HepG2 (cell line): Measurements from ENCODE around the gene ASTN1. TPM values are rescaled to one million over a fixed set of nuclear protein-coding genes. Genes with fewer than 3 reads are reported as not detected.

Experiments used
- ATAC-seq: fragments of 200-7000 bp; cut with Tn5 transposase; 3 replicates; pipeline ENCODE4 v1.9.1; 2020; ENCODE audit warnings: mild to moderate bottlenecking, moderate library complexity
- BruUV-seq: library from RNA; stranded (reverse); fragments of 400-500 nt; replicated peaks from 2 replicates; lab custom pipeline; 2021; lab: Mats Ljungman, UMichigan
- CTCF ChIA-PET: fragments of 300-600 bp; formaldehyde crosslinking; extraction: SDS; loops from one replicate; lab custom pipeline; 2021; ENCODE audit warnings: low total read pairs, inconsistent platforms, low intra/inter-chr PET ratio; lab: Yijun Ruan, JAX
- POLR2A ChIA-PET: fragments of 350-600 bp; sonication (Branson Sonifier 250); formaldehyde crosslinking; loops from one replicate; lab custom pipeline; 2020; ENCODE audit warnings: antibody characterized with exemption, inconsistent platforms; lab: Yijun Ruan, JAX
- DNase-seq: peaks from one replicate; pipeline ENCODE4 v3.0.0-alpha.2; 2015; ENCODE audit warnings: low spot score
- FAIRE-seq: peaks from 3 replicates; lab custom pipeline; 2011; peaks lifted over from hg19 to GRCh38; lab: Jason Lieb, UNC
- H2AFZ ChIP-seq: one replicate; pipeline ENCODE4 v1.6.1; 2011; ENCODE audit warnings: low read length, inconsistent platforms
- H3K27ac ChIP-seq: fragments of 300-600 bp; 3 replicates; pipeline ENCODE4 v1.8.0; 2011; ENCODE audit warnings: mixed run types, mild to moderate bottlenecking, mixed read lengths, low read length, inconsistent platforms; ENCODE audit not compliant: insufficient read depth; ENCODE audit errors: extremely low read length
- H3K27me3 ChIP-seq, 2 experiments: fragments of 200-600 bp in 1 of 2; 2 replicates in 1 of 2; 3 replicates in 1 of 2; pipeline versions ENCODE4 v1.6.0 to v1.8.0; 2011; ENCODE audit warnings: low read length in 2 of 2, mild to moderate bottlenecking in 2 of 2, moderate library complexity in 2 of 2, inconsistent platforms in 1 of 2; ENCODE audit not compliant: insufficient read depth in 2 of 2, control insufficient read depth in 1 of 2
- H3K36me3 ChIP-seq, 2 experiments: fragments of 200-600 bp in 1 of 2; replicated peaks in 1 of 2; 2 replicates in 1 of 2; 3 replicates in 1 of 2; pipeline versions ENCODE4 v1.5.1 to v1.8.0; 2011; ENCODE audit warnings: low read length in 2 of 2, inconsistent platforms in 1 of 2; ENCODE audit not compliant: insufficient read depth in 2 of 2, control insufficient read depth in 1 of 2
- H3K4me1 ChIP-seq: 2 replicates; pipeline ENCODE4 v1.5.1; 2012; ENCODE audit warnings: low read length, inconsistent platforms; ENCODE audit not compliant: insufficient read depth
- H3K4me2 ChIP-seq: 2 replicates; pipeline ENCODE4 v1.6.0; 2011; ENCODE audit warnings: low read depth, low read length, inconsistent platforms
- H3K4me3 ChIP-seq, 3 experiments: fragments of 200-600 bp in 1 of 3; sonication (generic), shearing (Covaris generic) in 1 of 3; replicated peaks in 1 of 3; 2 replicates each; pipeline ENCODE4 v1.5.1; 2011 to 2016; ENCODE audit warnings: low read length in 3 of 3, inconsistent platforms in 2 of 3, low read depth in 2 of 3, mild to moderate bottlenecking in 2 of 3, control low read depth in 1 of 3, mixed read lengths in 1 of 3; ENCODE audit not compliant: insufficient read depth in 1 of 3
- H3K79me2 ChIP-seq: one replicate; pipeline ENCODE4 v1.6.1; 2011; ENCODE audit warnings: low read length, inconsistent platforms; ENCODE audit not compliant: insufficient read depth
- H3K9ac ChIP-seq: 2 replicates; pipeline ENCODE4 v1.6.0; 2011; ENCODE audit warnings: mild to moderate bottlenecking, low read depth, low read length, inconsistent platforms; ENCODE audit not compliant: insufficient read depth
- H3K9me3 ChIP-seq: 2 replicates; pipeline ENCODE4 v1.5.1; 2012; ENCODE audit warnings: mild to moderate bottlenecking, low read length
- H4K20me1 ChIP-seq: 2 replicates; pipeline ENCODE4 v1.6.0; 2011; ENCODE audit warnings: inconsistent platforms, mild to moderate bottlenecking, low read length, moderate library complexity; ENCODE audit not compliant: insufficient read depth
- ZKSCAN8 ChIP-seq: IDR thresholded peaks from 2 replicates; pipeline ENCODE4 v1.6.1; 2016; ENCODE audit warnings: borderline replicate concordance, missing genetic modification reagents, missing compliant biosample characterization
- ZNF577 ChIP-seq: sonication (generic); formaldehyde crosslinking; IDR thresholded peaks from 2 replicates; pipeline ENCODE4 v1.4.0; 2020; ENCODE audit warnings: mild to moderate bottlenecking, low read depth, missing genetic modification reagents, borderline replicate concordance
- WGBS: methylation state at CpG from one replicate; pipeline ENCODE4 v1.1.6; 2017; ENCODE audit warnings: low lambda C conversion rate; 5-methylcytosine and 5-hydroxymethylcytosine counted together
- in situ Hi-C: cut with HindIII; loops from 2 replicates; pipeline ENCODE4 v1.10.0; 2017; ENCODE audit warnings: low pct_unique_long_range_greater_than_20kb; ENCODE audit not compliant: extremely low pct_ligation_motif_present
- intact Hi-C: fragments of 100-400 bp; cut with micrococcal nuclease; formaldehyde crosslinking; loops from one replicate; pipeline ENCODE4 v1.10.0; 2022; ENCODE audit not compliant: unreplicated experiment
- polyA plus RNA-seq, 8 experiments: library from polyadenylated mRNA; depleted of rRNA in 3 of 8; stranded (reverse) in 7 of 8; unstranded in 1 of 8; fragments of >200 nt; fragmentation: Illumina TruSeq in 4 of 8; extraction: Trizol in 4 of 8; gene quantifications; 2 replicates each; pipeline versions ENCODE4 v1.2.1 to v1.2.3, GENCODE V29; 2011 to 2016; ENCODE audit warnings: low read depth in 4 of 8, missing spikeins in 1 of 8, mixed read lengths in 1 of 8; ENCODE audit not compliant: insufficient read depth in 1 of 8
- total RNA-seq, 5 experiments: library from RNA; depleted of rRNA; stranded (reverse); fragments of >200 nt; fragmentation: Illumina TruSeq; extraction: Trizol; gene quantifications; 2 replicates each; pipeline ENCODE4 v1.2.3, GENCODE V29; 2016; ENCODE audit warnings: low read depth in 1 of 5
- TF ChIP-seq, protein P1 (sequence below): sonication (generic); formaldehyde crosslinking; IDR thresholded peaks from 2 replicates; pipeline ENCODE4 v1.8.1; 2022; ENCODE audit warnings: low read depth, mild to moderate bottlenecking, missing genetic modification reagents
- TF ChIP-seq, protein P2 (sequence below): sonication (generic); formaldehyde crosslinking; IDR thresholded peaks from 2 replicates; pipeline ENCODE4 v1.9.0; 2021; ENCODE audit warnings: missing genetic modification reagents, mild to moderate bottlenecking, borderline replicate concordance

Gene ASTN1
- total and polyA plus RNA-seq, 2 of the 13 experiments (the other 11 are each of a cell fraction or from before 2014, with no cell fraction given) = not detected

DNA sequence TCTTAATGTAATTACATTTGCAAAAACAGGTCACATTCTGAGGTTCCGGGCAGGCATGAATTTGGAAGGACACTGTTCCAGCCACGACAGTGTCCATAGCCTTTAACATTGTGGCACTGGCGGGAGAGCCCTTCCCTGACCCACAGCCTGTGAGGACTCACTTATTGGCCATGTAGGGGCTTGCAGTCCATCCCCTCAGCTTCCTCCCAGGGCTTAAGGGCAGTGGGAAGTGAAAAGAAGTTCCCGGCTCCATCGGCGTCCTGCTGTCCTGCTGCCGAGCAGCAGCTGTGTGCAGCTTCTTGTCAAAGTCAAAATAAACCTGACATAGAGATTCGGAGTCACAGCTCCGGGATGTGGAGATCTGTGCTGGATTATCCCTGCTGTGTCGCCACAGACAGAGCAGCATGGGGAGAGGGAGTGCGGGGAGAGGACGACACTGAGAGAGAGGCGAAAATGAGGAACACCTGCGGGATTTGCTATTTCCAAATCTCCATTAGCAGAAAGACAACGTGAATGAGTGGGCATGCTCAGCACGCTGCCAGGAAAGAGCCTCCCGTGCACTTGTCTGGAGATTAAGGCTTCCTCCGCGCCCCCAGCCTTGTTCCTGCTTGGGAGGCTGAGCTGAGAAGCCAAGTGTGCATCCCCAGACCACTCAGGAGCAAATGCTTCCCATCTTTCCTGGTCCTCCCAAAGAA lies 260.3 kb downstream of the ASTN1 start (continued):
- TF ChIP-seq, protein P1, sequence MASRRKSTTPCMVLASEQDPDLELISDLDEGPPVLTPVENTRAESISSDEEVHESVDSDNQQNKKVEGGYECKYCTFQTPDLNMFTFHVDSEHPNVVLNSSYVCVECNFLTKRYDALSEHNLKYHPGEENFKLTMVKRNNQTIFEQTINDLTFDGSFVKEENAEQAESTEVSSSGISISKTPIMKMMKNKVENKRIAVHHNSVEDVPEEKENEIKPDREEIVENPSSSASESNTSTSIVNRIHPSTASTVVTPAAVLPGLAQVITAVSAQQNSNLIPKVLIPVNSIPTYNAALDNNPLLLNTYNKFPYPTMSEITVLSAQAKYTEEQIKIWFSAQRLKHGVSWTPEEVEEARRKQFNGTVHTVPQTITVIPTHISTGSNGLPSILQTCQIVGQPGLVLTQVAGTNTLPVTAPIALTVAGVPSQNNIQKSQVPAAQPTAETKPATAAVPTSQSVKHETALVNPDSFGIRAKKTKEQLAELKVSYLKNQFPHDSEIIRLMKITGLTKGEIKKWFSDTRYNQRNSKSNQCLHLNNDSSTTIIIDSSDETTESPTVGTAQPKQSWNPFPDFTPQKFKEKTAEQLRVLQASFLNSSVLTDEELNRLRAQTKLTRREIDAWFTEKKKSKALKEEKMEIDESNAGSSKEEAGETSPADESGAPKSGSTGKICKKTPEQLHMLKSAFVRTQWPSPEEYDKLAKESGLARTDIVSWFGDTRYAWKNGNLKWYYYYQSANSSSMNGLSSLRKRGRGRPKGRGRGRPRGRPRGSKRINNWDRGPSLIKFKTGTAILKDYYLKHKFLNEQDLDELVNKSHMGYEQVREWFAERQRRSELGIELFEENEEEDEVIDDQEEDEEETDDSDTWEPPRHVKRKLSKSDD (CRISPR knock-in tag) = no peak
- TF ChIP-seq, all 625 proteins: peak for 0

DNA sequence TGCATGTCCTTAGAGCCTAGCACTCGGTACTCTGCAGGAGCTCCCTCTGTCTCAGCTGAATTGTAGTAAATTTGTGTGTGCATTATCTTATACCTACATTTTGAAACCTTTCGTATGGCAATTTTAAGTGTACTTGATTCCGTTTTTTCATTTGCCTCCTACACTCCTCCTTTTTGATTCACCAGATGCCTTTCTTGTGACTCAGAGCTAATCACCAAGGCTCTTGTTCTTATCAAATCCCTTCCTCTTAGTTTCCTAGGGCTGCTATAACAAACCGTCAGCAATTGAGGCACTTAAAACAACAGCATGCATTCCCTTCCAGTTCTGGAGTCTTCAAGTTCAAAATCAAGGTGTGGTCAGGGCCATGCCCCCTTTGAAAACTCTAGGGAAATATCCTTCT lies 261.0 kb downstream of the ASTN1 start:
- H3K27me3 ChIP-seq = peaks cover 0 to 26% of the 10 kb centered on the region in 2 experiments; a peak in 2 of 5 replicates
- intact Hi-C loops (no loop called here), in situ Hi-C loops (loop anchor here (25.0 kb wide), 1 partner anchor 1034 kb away; no protein-coding TSS in a partner anchor)
- H3K4me3 ChIP-seq = no peak overlapping the region
- BruUV-seq = no TSS peak
- no peaks in the 10 kb centered on the region for H4K20me1 ChIP-seq
- H2AFZ ChIP-seq = no peak overlapping the region
- 34% methylated on average over 4 of the region's 4 CpGs for WGBS
- H3K4me2 ChIP-seq = no peak overlapping the region
- no peak for DNase-seq
- TF ChIP-seq ZKSCAN8 = no peak
- TF ChIP-seq ZNF577 (CRISPR knock-in tag) = no peak
- TF ChIP-seq, protein P2, sequence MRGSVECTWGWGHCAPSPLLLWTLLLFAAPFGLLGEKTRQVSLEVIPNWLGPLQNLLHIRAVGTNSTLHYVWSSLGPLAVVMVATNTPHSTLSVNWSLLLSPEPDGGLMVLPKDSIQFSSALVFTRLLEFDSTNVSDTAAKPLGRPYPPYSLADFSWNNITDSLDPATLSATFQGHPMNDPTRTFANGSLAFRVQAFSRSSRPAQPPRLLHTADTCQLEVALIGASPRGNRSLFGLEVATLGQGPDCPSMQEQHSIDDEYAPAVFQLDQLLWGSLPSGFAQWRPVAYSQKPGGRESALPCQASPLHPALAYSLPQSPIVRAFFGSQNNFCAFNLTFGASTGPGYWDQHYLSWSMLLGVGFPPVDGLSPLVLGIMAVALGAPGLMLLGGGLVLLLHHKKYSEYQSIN (CRISPR knock-in tag) = no peak
- ChIA-PET POLR2A (no interaction called here), CTCF (no interaction called here)
- H3K9ac ChIP-seq = no peak overlapping the region
- no peaks in the 10 kb centered on the region for H3K4me1 ChIP-seq
- no peaks in the 10 kb centered on the region for H3K9me3 ChIP-seq
- ATAC-seq = no peak
- no peak for FAIRE-seq
- H3K79me2 ChIP-seq = no peaks in the 10 kb centered on the region
- H3K27ac ChIP-seq = no peak overlapping the region
- no peaks in the 10 kb centered on the region for H3K36me3 ChIP-seq
